Naive B cell (primary cell): ENCODE data around the gene AGTPBP1. TPM values are rescaled to one million over a fixed set of nuclear protein-coding genes. Genes with fewer than 3 reads are reported as not detected.
A peak's percentile ranks its signal among the peaks of the same experiment; 100 is the strongest.

Experiments
- ATAC-seq, 2 donors: fragments of 150-1000 bp; cut with Tn5 transposase; 2 replicates each; pipeline ENCODE4 v1.10.0; 2021; ENCODE audit warnings: low read depth in 2 of 2, mild to moderate bottlenecking in 2 of 2, moderate library complexity in 2 of 2
- DNase-seq: peaks from one replicate; pipeline ENCODE4 v3.0.0; 2022
- H3K27ac Mint-ChIP-seq, 6 donors: one replicate each; pipeline ENCODE4 v1.8.0; 2020 to 2022; ENCODE audit warnings: mild to moderate bottlenecking in 6 of 6, mixed read lengths in 6 of 6, moderate library complexity in 5 of 6, inconsistent platforms in 2 of 6
- H3K27me3 Mint-ChIP-seq, 3 donors: one replicate each; pipeline ENCODE4 v1.8.0; 2021 to 2022; ENCODE audit warnings: mixed read lengths in 3 of 3, mild to moderate bottlenecking in 1 of 3
- H3K36me3 Mint-ChIP-seq, 2 donors: one replicate each; pipeline ENCODE4 v1.8.0; 2020 to 2022; ENCODE audit warnings: mixed read lengths in 2 of 2, inconsistent platforms in 1 of 2, mild to moderate bottlenecking in 1 of 2
- H3K4me1 Mint-ChIP-seq, 3 donors: one replicate each; pipeline ENCODE4 v1.8.0; 2020 to 2022; ENCODE audit warnings: mixed read lengths in 3 of 3, inconsistent platforms in 1 of 3, mild to moderate bottlenecking in 1 of 3, moderate library complexity in 1 of 3
- H3K4me3 Mint-ChIP-seq, 8 donors: one replicate each; pipeline ENCODE4 v1.8.0; 2020 to 2022; ENCODE audit warnings: mild to moderate bottlenecking in 8 of 8, mixed read lengths in 8 of 8, moderate library complexity in 8 of 8, inconsistent platforms in 2 of 8
- H3K9me3 Mint-ChIP-seq, 7 donors: one replicate each; pipeline ENCODE4 v1.8.0; 2020 to 2022; ENCODE audit warnings: mixed read lengths in 7 of 7, mild to moderate bottlenecking in 5 of 7, inconsistent platforms in 2 of 7, moderate library complexity in 1 of 7
- polyA plus RNA-seq, 6 donors: library from polyadenylated mRNA; unstranded; fragments of 300-500 nt; fragmentation: Illumina TruSeq; gene quantifications; one replicate each; pipeline ENCODE4 v1.2.3, GENCODE V29; 2021; ENCODE audit warnings: low read depth in 6 of 6

Gene AGTPBP1
- polyA plus RNA-seq, 6 donors from 2014 or later, result 10.5 to 27.1 (median 19.4) TPM

- Mint-ChIP-seq H3K27me3 (no peaks in the 10 kb centered on the region), H3K4me3 (no peak overlapping the region), H3K9me3 (peaks cover 3 to 15% (median 9%) of the 10 kb centered on the region in 7 donors), H3K36me3 (peaks cover 18 to 21% of the 10 kb centered on the region in 2 donors), H3K4me1 (peaks cover 9 to 43% (median 26%) of the 10 kb centered on the region in 3 donors), H3K27ac (peak overlapping the region in 1 of 6 donors; percentile 67)
- DNase-seq (no peak), ATAC-seq (no peak)
Measured at GRCh38 chr9:85704744-85705143, 37.0 kb downstream of the AGTPBP1 start.

DNA sequence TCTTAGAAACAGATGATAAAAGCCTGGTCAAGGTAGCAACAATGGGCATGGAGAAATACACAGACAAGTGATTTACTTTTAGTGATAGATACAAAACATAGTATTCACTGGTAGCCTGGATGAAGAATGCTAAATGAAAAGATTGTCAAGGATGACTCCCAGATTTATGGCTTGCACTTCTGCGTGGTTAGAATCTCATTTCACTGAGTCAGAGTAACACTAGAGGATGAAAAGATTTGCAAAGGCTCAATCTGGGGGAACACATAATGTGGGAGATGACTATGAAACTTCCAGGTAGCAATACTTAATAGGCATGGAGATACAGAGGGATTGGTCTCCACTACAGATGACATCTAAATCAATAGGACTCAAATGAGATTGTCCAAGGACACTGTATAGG lies 38.4 kb downstream of the AGTPBP1 start:
- Mint-ChIP-seq H3K27me3 (no peaks in the 10 kb centered on the region), H3K36me3 (peaks cover 9 to 16% of the 10 kb centered on the region in 2 donors), H3K4me1 (peaks cover 11 to 43% (median 26%) of the 10 kb centered on the region in 3 donors), H3K9me3 (peaks cover 0 to 4% (median 0%) of the 10 kb centered on the region in 7 donors), H3K4me3 (no peak overlapping the region), H3K27ac (peak overlapping the region in 1 of 6 donors; percentile 8)
- DNase-seq (no peak), ATAC-seq (no peak)

DNA sequence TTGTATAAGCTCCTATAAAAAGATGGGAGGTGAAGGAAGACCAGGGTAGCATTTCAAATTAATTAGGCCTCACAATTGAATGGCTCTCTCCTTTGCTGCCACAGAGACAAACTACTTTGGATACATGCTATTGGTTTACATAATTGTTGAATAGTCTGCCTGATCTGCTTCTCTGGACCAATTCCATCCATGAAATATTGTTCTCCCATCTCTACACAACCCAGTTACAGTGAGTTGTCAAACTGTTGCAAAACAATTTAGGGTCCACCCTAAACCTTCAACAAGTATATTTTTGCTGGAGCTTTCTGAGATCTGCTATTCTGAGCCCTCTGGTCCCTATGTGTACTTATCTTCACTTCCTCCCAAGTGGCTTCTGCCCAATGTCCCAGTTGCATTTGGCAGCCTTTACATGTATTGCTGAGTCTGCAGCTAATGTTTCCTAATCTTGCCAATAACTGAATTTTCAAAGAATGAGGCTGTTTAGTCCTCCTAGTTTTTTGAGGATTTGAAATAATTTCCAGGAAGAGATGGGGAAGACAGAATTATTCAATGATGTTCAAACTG lies 38.9 kb downstream of the AGTPBP1 start:
- peaks cover 11 to 43% (median 26%) of the 10 kb centered on the region in 3 donors for H3K4me1 Mint-ChIP-seq
- peak overlapping the region in 1 of 6 donors; percentile 8 for H3K27ac Mint-ChIP-seq
- DNase-seq, result no peak
- H3K4me3 Mint-ChIP-seq, result no peak overlapping the region
- no peaks in the 10 kb centered on the region for H3K27me3 Mint-ChIP-seq
- no peak for ATAC-seq
- H3K9me3 Mint-ChIP-seq, result no peaks in the 10 kb centered on the region
- H3K36me3 Mint-ChIP-seq, result peaks cover 9 to 13% of the 10 kb centered on the region in 2 donors

- Mint-ChIP-seq H3K9me3 (no peaks in the 10 kb centered on the region), H3K36me3 (peaks cover 9 to 12% of the 10 kb centered on the region in 2 donors), H3K4me1 (peaks cover 11 to 39% (median 25%) of the 10 kb centered on the region in 3 donors), H3K27me3 (no peaks in the 10 kb centered on the region), H3K4me3 (no peak overlapping the region), H3K27ac (peak overlapping the region in 1 of 6 donors; percentile 22)
- DNase-seq (no peak), ATAC-seq (no peak)
Measured at GRCh38 chr9:85702191-85702590, 39.6 kb downstream of the AGTPBP1 start.

DNA sequence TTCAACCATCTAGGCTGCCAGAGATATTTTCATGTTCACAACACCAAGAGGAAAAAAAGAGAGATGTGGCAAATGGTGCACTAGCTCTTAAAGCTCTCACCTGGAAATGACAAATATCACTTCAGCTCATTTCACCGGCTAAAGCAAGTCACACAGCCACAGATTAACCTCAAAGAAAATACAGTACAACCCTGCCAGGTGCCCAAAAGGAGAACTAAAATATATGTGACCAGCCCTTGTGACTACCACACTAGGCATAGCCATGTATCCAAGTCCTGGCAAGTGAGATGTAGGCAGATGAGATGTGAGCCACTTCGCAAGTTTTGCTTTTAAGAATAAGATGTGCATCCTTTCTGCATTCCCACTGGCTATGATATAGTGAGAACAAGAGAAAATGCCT lies 41.4 kb downstream of the AGTPBP1 start:
- ATAC-seq (peak; percentile 88 to 90), DNase-seq (peak; percentile 12)
- H3K4me1 Mint-ChIP-seq, result peaks cover 10 to 30% (median 22%) of the 10 kb centered on the region in 3 donors
- H3K4me3 Mint-ChIP-seq, result no peak overlapping the region
- no peaks in the 10 kb centered on the region for H3K27me3 Mint-ChIP-seq
- H3K36me3 Mint-ChIP-seq, result peaks cover 5 to 9% of the 10 kb centered on the region in 2 donors
- H3K9me3 Mint-ChIP-seq, result no peaks in the 10 kb centered on the region
- peak overlapping the region in 3 of 6 donors; percentile 23 to 73 (median 23) for H3K27ac Mint-ChIP-seq

DNA sequence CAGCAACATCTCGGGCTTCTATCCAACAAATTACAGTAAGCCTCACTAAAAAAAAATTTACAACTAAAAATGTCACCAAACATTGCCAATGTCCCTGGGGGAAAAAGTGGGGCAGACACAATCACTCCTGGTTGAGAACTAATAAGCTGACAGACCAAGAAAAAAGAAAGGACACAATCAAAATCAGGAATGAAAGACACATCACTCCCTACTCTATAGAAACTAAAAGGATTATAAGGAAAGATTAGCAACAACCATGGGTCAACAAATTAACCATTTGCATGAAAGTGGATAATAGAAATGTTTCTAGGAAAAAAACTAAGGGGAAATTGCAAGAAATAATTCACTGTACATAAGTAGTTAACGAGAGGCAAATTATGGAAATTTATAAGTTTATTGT lies 53.4 kb downstream of the AGTPBP1 start:
- no peaks in the 10 kb centered on the region for H3K27me3 Mint-ChIP-seq
- ATAC-seq (no peak), DNase-seq (no peak)
- H3K4me1 Mint-ChIP-seq, result peaks cover 0 to 4% (median 0%) of the 10 kb centered on the region in 3 donors
- peaks cover 25 to 28% of the 10 kb centered on the region in 2 donors for H3K36me3 Mint-ChIP-seq
- peak overlapping the region in 1 of 6 donors; percentile 12 for H3K27ac Mint-ChIP-seq
- peaks cover 0 to 12% (median 5%) of the 10 kb centered on the region in 7 donors for H3K9me3 Mint-ChIP-seq
- no peak overlapping the region for H3K4me3 Mint-ChIP-seq

DNA sequence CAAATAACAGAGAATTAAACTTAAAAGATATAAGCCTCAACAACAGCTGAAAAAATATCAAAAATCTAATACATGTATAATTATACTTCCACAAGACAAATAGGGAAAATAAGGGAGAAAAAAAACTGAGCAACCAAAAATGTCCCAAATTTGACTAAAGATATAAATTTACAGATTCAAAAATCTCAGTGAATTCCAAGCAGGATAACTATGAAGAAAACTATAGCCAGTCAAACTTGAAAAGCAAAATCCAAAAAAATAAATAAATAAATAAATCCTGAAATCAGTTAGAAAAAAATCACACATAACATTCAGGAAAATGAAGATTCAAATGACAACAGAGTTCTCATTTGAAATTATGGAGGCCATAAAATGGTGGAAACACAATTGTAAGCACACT lies 56.7 kb downstream of the AGTPBP1 start:
- H3K27me3 Mint-ChIP-seq, result no peaks in the 10 kb centered on the region
- H3K36me3 Mint-ChIP-seq, result peaks cover 16 to 22% of the 10 kb centered on the region in 2 donors
- H3K9me3 Mint-ChIP-seq, result peaks cover 0 to 12% (median 5%) of the 10 kb centered on the region in 7 donors
- DNase-seq (no peak), ATAC-seq (no peak)
- H3K4me1 Mint-ChIP-seq, result peaks cover 0 to 4% (median 0%) of the 10 kb centered on the region in 3 donors
- H3K27ac Mint-ChIP-seq, result no peak overlapping the region
- H3K4me3 Mint-ChIP-seq, result no peak overlapping the region

DNA sequence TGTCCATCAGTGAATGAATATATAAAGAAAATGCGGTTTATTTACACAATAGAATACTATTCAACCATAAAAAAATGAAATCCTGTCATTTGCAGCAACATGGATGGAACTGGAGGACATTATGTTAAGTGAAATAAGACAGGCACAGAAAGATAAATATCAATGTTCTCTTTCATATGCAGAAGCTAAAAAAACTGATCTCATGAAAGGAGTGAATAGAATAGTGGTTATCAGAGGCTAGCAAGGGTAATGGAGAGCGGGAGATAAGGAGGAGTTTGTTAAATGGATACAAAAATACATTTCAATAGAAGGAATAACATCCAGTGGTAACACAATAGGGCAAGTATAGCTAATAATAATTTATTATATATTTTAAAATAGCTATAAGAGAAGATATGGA lies 65.0 kb downstream of the AGTPBP1 start:
- H3K4me3 Mint-ChIP-seq, result no peak overlapping the region
- no peak for DNase-seq
- no peak for ATAC-seq
- H3K36me3 Mint-ChIP-seq, result peaks cover 12 to 24% of the 10 kb centered on the region in 2 donors
- no peaks in the 10 kb centered on the region for H3K9me3 Mint-ChIP-seq
- no peaks in the 10 kb centered on the region for H3K4me1 Mint-ChIP-seq
- H3K27ac Mint-ChIP-seq, result peak overlapping the region in 1 of 6 donors; percentile 4
- H3K27me3 Mint-ChIP-seq, result no peaks in the 10 kb centered on the region

- H3K9me3 Mint-ChIP-seq, result no peaks in the 10 kb centered on the region
- DNase-seq (no peak), ATAC-seq (no peak)
- H3K27me3 Mint-ChIP-seq, result no peaks in the 10 kb centered on the region
- no peak overlapping the region for H3K27ac Mint-ChIP-seq
- H3K4me1 Mint-ChIP-seq, result no peaks in the 10 kb centered on the region
- H3K4me3 Mint-ChIP-seq, result no peak overlapping the region
- peaks cover 15% of the 10 kb centered on the region in 2 donors for H3K36me3 Mint-ChIP-seq
Measured at GRCh38 chr9:85667374-85667773, 74.4 kb downstream of the AGTPBP1 start.

DNA sequence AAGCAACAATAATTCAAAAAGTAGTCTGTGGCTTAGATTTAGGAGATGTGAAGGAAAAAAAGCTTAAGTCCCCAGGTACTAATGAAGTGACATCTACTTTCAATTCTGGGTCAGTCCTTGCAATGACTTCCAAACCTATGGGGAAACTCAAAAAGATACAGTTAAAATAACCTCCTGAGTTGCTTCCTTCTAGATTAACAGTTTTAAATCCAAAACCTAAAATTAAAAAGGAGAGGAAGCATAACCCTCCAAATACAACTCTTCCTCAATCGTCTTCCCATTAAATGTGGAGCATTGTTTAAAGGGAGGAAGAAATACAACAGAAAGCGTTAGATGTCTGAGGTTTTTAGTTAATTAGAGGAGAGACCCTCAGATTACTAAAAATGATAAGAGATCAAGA lies 75.7 kb downstream of the AGTPBP1 start:
- peaks cover 8 to 15% of the 10 kb centered on the region in 2 donors for H3K36me3 Mint-ChIP-seq
- H3K4me3 Mint-ChIP-seq, result no peak overlapping the region
- H3K27ac Mint-ChIP-seq, result no peak overlapping the region
- no peak for ATAC-seq
- no peaks in the 10 kb centered on the region for H3K27me3 Mint-ChIP-seq
- no peaks in the 10 kb centered on the region for H3K9me3 Mint-ChIP-seq
- no peaks in the 10 kb centered on the region for H3K4me1 Mint-ChIP-seq
- DNase-seq, result no peak

DNA sequence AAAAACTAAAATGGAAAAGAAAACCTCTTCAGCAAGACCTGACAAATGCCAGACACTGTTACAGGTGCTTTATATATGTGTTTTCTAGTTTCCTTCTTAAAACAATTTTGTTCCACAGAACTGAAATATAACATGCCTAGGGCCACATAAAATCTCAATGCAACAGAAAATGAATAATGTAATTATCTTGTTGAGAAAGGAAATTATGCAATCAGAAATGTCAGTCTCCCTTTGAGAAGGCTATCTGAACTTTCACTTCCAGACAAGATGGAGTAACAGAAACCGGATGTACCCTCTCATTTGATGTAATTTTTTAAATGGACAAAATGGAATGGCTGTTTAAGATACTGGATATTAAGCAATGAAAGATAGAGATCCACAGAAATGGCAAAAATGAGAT lies 79.2 kb downstream of the AGTPBP1 start:
- peak overlapping the region in 1 of 6 donors; percentile 92 for H3K27ac Mint-ChIP-seq
- no peaks in the 10 kb centered on the region for H3K27me3 Mint-ChIP-seq
- no peaks in the 10 kb centered on the region for H3K4me1 Mint-ChIP-seq
- H3K9me3 Mint-ChIP-seq, result no peaks in the 10 kb centered on the region
- peaks cover 0 to 7% of the 10 kb centered on the region in 2 donors for H3K36me3 Mint-ChIP-seq
- no peak overlapping the region for H3K4me3 Mint-ChIP-seq
- DNase-seq, result no peak
- no peak for ATAC-seq

GRCh38 chr9:85658716-85659115 lies 83.0 kb downstream of the AGTPBP1 start:
- no peaks in the 10 kb centered on the region for H3K36me3 Mint-ChIP-seq
- H3K4me1 Mint-ChIP-seq, result no peaks in the 10 kb centered on the region
- ATAC-seq, result no peak
- DNase-seq, result no peak
- H3K27me3 Mint-ChIP-seq, result no peaks in the 10 kb centered on the region
- H3K4me3 Mint-ChIP-seq, result no peak overlapping the region
- no peaks in the 10 kb centered on the region for H3K9me3 Mint-ChIP-seq
- H3K27ac Mint-ChIP-seq, result no peak overlapping the region

GRCh38 chr9:85653153-85653552 lies 88.6 kb downstream of the AGTPBP1 start:
- no peak for DNase-seq
- no peaks in the 10 kb centered on the region for H3K36me3 Mint-ChIP-seq
- H3K4me3 Mint-ChIP-seq, result no peak overlapping the region
- peak overlapping the region in 1 of 6 donors; percentile 37 for H3K27ac Mint-ChIP-seq
- H3K27me3 Mint-ChIP-seq, result no peaks in the 10 kb centered on the region
- peaks cover 2 to 5% (median 2%) of the 10 kb centered on the region in 3 donors for H3K4me1 Mint-ChIP-seq
- no peak for ATAC-seq
- no peaks in the 10 kb centered on the region for H3K9me3 Mint-ChIP-seq

GRCh38 chr9:85647571-85647970 lies 94.2 kb downstream of the AGTPBP1 start:
- DNase-seq, result peak; percentile 44
- Mint-ChIP-seq H3K36me3 (peaks cover 0 to 6% of the 10 kb centered on the region in 2 donors), H3K9me3 (peaks cover 0 to 3% (median 0%) of the 10 kb centered on the region in 7 donors), H3K27me3 (no peaks in the 10 kb centered on the region), H3K4me1 (peaks cover 17 to 23% (median 18%) of the 10 kb centered on the region in 3 donors), H3K4me3 (peak overlapping the region in 7 of 8 donors; percentile 0 to 40 (median 6)), H3K27ac (peak overlapping the region; percentile 10 to 68 (median 24))
- peak; percentile 98 to 99 for ATAC-seq
